ENCODE measurements around the gene PRSS57. TPM values are rescaled to one million over a fixed set of nuclear protein-coding genes. Genes with fewer than 3 reads are reported as not detected.
"Not testable (repeated sequence)": the region's sequence is repeated elsewhere in the genome, so short reads cannot be mapped to it uniquely, and the experiment has no call there.

PRSS57 gene
- total RNA-seq, 1 experiment from 2014 or later = not detected

- TF ChIP-seq, protein P1, sequence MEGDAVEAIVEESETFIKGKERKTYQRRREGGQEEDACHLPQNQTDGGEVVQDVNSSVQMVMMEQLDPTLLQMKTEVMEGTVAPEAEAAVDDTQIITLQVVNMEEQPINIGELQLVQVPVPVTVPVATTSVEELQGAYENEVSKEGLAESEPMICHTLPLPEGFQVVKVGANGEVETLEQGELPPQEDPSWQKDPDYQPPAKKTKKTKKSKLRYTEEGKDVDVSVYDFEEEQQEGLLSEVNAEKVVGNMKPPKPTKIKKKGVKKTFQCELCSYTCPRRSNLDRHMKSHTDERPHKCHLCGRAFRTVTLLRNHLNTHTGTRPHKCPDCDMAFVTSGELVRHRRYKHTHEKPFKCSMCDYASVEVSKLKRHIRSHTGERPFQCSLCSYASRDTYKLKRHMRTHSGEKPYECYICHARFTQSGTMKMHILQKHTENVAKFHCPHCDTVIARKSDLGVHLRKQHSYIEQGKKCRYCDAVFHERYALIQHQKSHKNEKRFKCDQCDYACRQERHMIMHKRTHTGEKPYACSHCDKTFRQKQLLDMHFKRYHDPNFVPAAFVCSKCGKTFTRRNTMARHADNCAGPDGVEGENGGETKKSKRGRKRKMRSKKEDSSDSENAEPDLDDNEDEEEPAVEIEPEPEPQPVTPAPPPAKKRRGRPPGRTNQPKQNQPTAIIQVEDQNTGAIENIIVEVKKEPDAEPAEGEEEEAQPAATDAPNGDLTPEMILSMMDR (conservative IDR thresholded peaks at IDR 0.05; ENCODE audit: low read depth, low read length) = no peak
- no peak for TF ChIP-seq EZH2 (IDR thresholded peaks at IDR 0.05; ENCODE audit: borderline replicate concordance, low read depth, low read length, poor library complexity, severe bottlenecking)
- CTCF ChIA-PET = no interaction called here
- no TSS peak for BruUV-seq (replicated peaks)
- Histone ChIP-seq H3K4me3 (ENCODE audit: low read depth, low read length, poor library complexity, severe bottlenecking) (no peak overlapping the region), H3K27ac (ENCODE audit: low read depth, low read length, poor library complexity, severe bottlenecking) (no peak overlapping the region), H3K4me1 (ENCODE audit: insufficient read depth, low read length, poor library complexity, severe bottlenecking) (no peaks in the 10 kb centered on the region), H3K9me3 (ENCODE audit: low read depth, low read length, poor library complexity, severe bottlenecking) (no peaks in the 10 kb centered on the region), H3K27me3 (replicated peaks; ENCODE audit: insufficient read depth, low read depth, low read length, poor library complexity) (no peaks in the 10 kb centered on the region), H3K36me3 (ENCODE audit: insufficient read depth, low read length, poor library complexity, severe bottlenecking) (no peaks in the 10 kb centered on the region)
- POLR2A ChIA-PET (ENCODE audit: low non-redundant PET) = no interaction called here
- no peak for DNase-seq (ENCODE audit: low spot score)
- intact Hi-C loops (cut with micrococcal nuclease; ENCODE audit: unreplicated experiment) = loop anchor here (5.0 kb wide), 1 partner anchor 143 kb away; the partner anchor contains the start of gene HCN2
Observed at GRCh38 chr19:729965-730668, 34.9 kb upstream of the PRSS57 start.

DNA sequence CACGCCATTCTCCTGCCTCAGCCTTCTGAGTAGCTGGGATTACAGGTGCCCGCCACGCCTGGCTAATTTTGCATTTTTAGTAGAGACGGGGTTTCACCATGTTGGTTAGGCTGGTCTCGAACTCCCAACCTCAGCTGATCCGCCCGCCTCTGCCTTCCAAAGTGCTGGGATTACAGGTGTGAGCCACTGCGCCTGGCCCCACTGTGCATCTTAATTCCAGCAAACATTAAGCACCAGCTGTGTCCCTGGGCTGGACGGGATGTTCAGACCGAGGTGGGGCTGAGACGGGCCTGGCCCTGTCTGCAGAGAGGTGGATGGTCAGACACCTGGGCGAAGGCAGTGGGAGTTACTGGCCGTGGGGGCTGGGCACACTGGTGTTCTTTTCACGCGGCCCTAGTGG, 34.3 kb upstream of the PRSS57 start:
- BruUV-seq (replicated peaks); intact Hi-C loops (cut with micrococcal nuclease; ENCODE audit: unreplicated experiment); H3K4me3 ChIP-seq (ENCODE audit: low read depth, low read length, poor library complexity, severe bottlenecking); CTCF ChIA-PET; H3K36me3 ChIP-seq (ENCODE audit: insufficient read depth, low read length, poor library complexity, severe bottlenecking); H3K9me3 ChIP-seq (ENCODE audit: low read depth, low read length, poor library complexity, severe bottlenecking); H3K4me1 ChIP-seq (ENCODE audit: insufficient read depth, low read length, poor library complexity, severe bottlenecking); DNase-seq (ENCODE audit: low spot score); POLR2A ChIA-PET (ENCODE audit: low non-redundant PET); H3K27me3 ChIP-seq (replicated peaks; ENCODE audit: insufficient read depth, low read depth, low read length, poor library complexity); H3K27ac ChIP-seq (ENCODE audit: low read depth, low read length, poor library complexity, severe bottlenecking): not testable (repeated sequence)

- peak; percentile 56 for DNase-seq (ENCODE audit: low spot score)
- H3K27ac ChIP-seq (ENCODE audit: low read depth, low read length, poor library complexity, severe bottlenecking) = no peak overlapping the region
- no peaks in the 10 kb centered on the region for H3K36me3 ChIP-seq (ENCODE audit: insufficient read depth, low read length, poor library complexity, severe bottlenecking)
- CTCF ChIA-PET = no interaction called here
- no peak overlapping the region for H3K4me3 ChIP-seq (ENCODE audit: low read depth, low read length, poor library complexity, severe bottlenecking)
- no TSS peak for BruUV-seq (replicated peaks)
- H3K27me3 ChIP-seq (replicated peaks; ENCODE audit: insufficient read depth, low read depth, low read length, poor library complexity) = no peaks in the 10 kb centered on the region
- intact Hi-C loops (cut with micrococcal nuclease; ENCODE audit: unreplicated experiment) = no loop called here
- TF ChIP-seq, protein P1 (conservative IDR thresholded peaks at IDR 0.05; ENCODE audit: low read depth, low read length) = no peak
- no peak for TF ChIP-seq EZH2 (IDR thresholded peaks at IDR 0.05; ENCODE audit: borderline replicate concordance, low read depth, low read length, poor library complexity, severe bottlenecking)
- POLR2A ChIA-PET (ENCODE audit: low non-redundant PET) = no interaction called here
- no peaks in the 10 kb centered on the region for H3K4me1 ChIP-seq (ENCODE audit: insufficient read depth, low read length, poor library complexity, severe bottlenecking)
- H3K9me3 ChIP-seq (ENCODE audit: low read depth, low read length, poor library complexity, severe bottlenecking) = no peaks in the 10 kb centered on the region
Observed at GRCh38 chr19:728011-728410, 32.8 kb upstream of the PRSS57 start.

Data from A673 (cell line).